Measurements from ENCODE around the gene SLC38A11.
"Not testable (repeated sequence)": the region's sequence is repeated elsewhere in the genome, so short reads cannot be mapped to it uniquely, and the experiment has no call there.

Gene SLC38A11

GRCh38 chr2:164980688-164981087, 25.4 kb upstream of the SLC38A11 start:
- DNase-seq (ENCODE audit: low spot score); H3K27me3 Mint-ChIP-seq (ENCODE audit: low read depth); H3K4me3 Mint-ChIP-seq; H3K4me1 Mint-ChIP-seq (ENCODE audit: low read depth); H3K36me3 Mint-ChIP-seq (ENCODE audit: low read depth); H3K9me3 Mint-ChIP-seq; H3K27ac Mint-ChIP-seq: not testable (repeated sequence)

DNA sequence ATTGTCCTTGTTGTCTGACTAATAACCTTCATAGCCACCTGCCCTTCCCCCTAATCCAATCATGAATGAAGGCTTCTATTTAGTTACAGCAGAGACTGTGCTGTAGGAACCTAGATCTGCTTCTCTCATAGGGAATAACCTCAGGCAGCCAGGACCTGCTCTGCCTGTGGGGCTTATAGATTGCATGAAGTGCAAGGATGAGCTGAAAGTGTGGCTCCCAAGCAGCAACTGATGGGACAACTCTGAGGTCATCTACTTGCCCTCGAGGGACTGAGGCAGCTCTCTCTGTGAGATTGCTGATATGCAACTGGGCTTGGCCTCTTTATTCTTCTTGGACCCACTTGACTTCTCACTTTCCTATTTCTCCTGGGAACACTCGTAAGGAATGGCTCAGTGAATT, 23.8 kb upstream of the SLC38A11 start:
- Mint-ChIP-seq H3K4me3 (no peak overlapping the region), H3K27ac (no peak overlapping the region), H3K36me3 (ENCODE audit: low read depth) (no peaks in the 10 kb centered on the region), H3K9me3 (no peaks in the 10 kb centered on the region), H3K27me3 (ENCODE audit: low read depth) (peaks cover 3% of the 10 kb centered on the region), H3K4me1 (ENCODE audit: low read depth) (peaks cover 3% of the 10 kb centered on the region)
- no peak for DNase-seq (ENCODE audit: low spot score)

- not testable (repeated sequence) for H3K9me3 Mint-ChIP-seq; H3K27me3 Mint-ChIP-seq (ENCODE audit: low read depth); H3K4me3 Mint-ChIP-seq; H3K4me1 Mint-ChIP-seq (ENCODE audit: low read depth); H3K36me3 Mint-ChIP-seq (ENCODE audit: low read depth); H3K27ac Mint-ChIP-seq; DNase-seq (ENCODE audit: low spot score)
These were observed 21.6 kb upstream of the SLC38A11 start for GRCh38 chr2:164976875-164977470.

GRCh38 chr2:164976301-164976700, 21.0 kb upstream of the SLC38A11 start:
- DNase-seq (ENCODE audit: low spot score), result no peak
- H3K27me3 Mint-ChIP-seq (ENCODE audit: low read depth), result no peaks in the 10 kb centered on the region
- H3K9me3 Mint-ChIP-seq, result no peaks in the 10 kb centered on the region
- H3K36me3 Mint-ChIP-seq (ENCODE audit: low read depth), result no peaks in the 10 kb centered on the region
- no peak overlapping the region for H3K27ac Mint-ChIP-seq
- peaks cover 3% of the 10 kb centered on the region for H3K4me1 Mint-ChIP-seq (ENCODE audit: low read depth)
- no peak overlapping the region for H3K4me3 Mint-ChIP-seq

DNA sequence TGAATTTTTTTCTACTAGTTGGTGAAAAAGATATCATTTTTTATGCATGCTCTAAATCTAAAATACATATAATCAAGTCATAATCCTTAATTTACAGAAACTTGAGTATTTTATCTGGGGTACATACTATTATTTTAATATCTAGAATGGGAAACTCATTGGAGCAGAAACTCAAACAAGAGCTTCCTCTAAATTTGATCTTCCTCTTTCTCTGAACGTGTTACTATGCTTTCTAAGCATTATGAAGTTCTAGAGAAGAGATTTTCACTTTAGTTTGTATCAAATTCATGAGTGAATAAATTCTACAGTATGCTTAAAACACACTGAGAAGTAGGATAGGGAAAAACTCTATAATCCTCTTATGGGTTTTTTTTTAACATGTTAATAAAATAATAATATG, 20.6 kb upstream of the SLC38A11 start:
- Mint-ChIP-seq H3K4me1 (ENCODE audit: low read depth) (peaks cover 3% of the 10 kb centered on the region), H3K4me3 (no peak overlapping the region), H3K36me3 (ENCODE audit: low read depth) (no peaks in the 10 kb centered on the region), H3K27ac (no peak overlapping the region), H3K9me3 (no peaks in the 10 kb centered on the region), H3K27me3 (ENCODE audit: low read depth) (no peaks in the 10 kb centered on the region)
- no peak for DNase-seq (ENCODE audit: low spot score)

GRCh38 chr2:164974221-164974620, 18.9 kb upstream of the SLC38A11 start:
- H3K4me1 Mint-ChIP-seq (ENCODE audit: low read depth), result no peaks in the 10 kb centered on the region

DNA sequence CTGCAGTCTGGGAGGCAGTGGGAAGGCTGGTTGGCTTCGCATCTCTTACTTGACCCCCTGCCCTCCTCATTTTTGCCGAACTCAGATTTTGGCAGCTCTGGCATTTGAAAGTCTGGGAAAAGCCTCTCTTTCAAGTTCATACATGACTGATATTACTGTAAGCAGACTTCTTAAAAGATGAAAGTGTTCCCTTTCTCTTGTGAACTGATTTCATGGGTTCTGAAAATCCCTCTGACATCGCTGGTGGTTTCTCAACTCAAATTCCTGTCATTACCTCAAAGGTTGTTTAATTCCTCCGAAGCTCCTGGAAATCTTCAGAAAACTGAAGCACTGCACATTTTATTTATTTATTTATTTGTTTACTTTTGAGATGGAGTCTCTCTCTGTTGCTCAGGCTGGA, 16.9 kb upstream of the SLC38A11 start:
- Mint-ChIP-seq H3K27ac (no peak overlapping the region), H3K4me3 (no peak overlapping the region), H3K9me3 (no peaks in the 10 kb centered on the region), H3K36me3 (ENCODE audit: low read depth) (no peaks in the 10 kb centered on the region), H3K4me1 (ENCODE audit: low read depth) (no peaks in the 10 kb centered on the region), H3K27me3 (ENCODE audit: low read depth) (no peaks in the 10 kb centered on the region)
- DNase-seq (ENCODE audit: low spot score), result no peak

More at GRCh38 chr2:164974221-164974620, 18.9 kb upstream of the SLC38A11 start:
- Mint-ChIP-seq H3K9me3 (no peaks in the 10 kb centered on the region), H3K36me3 (ENCODE audit: low read depth) (no peaks in the 10 kb centered on the region), H3K27me3 (ENCODE audit: low read depth) (no peaks in the 10 kb centered on the region), H3K27ac (no peak overlapping the region), H3K4me3 (no peak overlapping the region)
- DNase-seq (ENCODE audit: low spot score), result no peak

DNA sequence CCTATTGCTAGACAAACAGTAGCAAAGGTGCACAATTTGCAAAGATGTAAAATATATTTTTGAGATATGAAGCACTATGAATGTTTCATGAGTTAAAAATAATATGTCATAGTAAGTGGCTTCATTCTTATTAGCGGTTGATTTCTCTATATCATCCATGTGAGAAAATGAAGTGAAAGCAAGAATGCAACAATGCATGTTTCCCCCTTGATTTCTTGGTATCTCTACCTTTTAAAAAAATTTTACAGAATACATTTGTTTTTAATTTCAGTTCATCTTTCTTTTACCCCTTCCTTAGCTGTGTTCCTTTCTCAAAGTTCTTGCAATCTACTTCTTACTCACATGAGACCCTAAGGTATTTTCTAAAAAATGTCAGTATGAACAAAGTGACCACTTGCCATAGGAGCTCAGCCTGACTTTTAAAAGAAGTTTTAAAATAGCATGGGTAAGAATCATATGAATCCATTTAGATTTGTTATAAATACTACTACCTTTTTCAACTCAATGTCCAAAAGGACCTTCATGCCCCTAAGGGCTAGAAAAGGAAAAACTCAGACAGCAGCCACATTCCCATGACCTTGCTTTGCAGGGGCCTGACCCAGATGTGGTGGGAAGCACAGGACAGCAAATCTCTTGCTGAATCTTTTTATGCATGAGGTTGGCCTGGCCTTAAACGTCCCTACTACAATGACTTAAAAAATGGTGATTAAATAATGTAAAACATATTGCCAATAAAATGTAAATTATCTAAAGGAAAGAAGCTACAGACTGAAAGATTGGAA, 14.8 kb upstream of the SLC38A11 start:
- Mint-ChIP-seq H3K9me3 (no peaks in the 10 kb centered on the region), H3K36me3 (ENCODE audit: low read depth) (no peaks in the 10 kb centered on the region), H3K27ac (no peak overlapping the region), H3K4me1 (ENCODE audit: low read depth) (no peaks in the 10 kb centered on the region), H3K4me3 (no peak overlapping the region), H3K27me3 (ENCODE audit: low read depth) (no peaks in the 10 kb centered on the region)
- no peak for DNase-seq (ENCODE audit: low spot score)

GRCh38 chr2:164967781-164968228, 12.5 kb upstream of the SLC38A11 start:
- Mint-ChIP-seq H3K36me3 (ENCODE audit: low read depth) (no peaks in the 10 kb centered on the region), H3K4me1 (ENCODE audit: low read depth) (no peaks in the 10 kb centered on the region), H3K27me3 (ENCODE audit: low read depth) (no peaks in the 10 kb centered on the region), H3K27ac (no peak overlapping the region), H3K9me3 (no peaks in the 10 kb centered on the region), H3K4me3 (no peak overlapping the region)
- no peak for DNase-seq (ENCODE audit: low spot score)

DNA sequence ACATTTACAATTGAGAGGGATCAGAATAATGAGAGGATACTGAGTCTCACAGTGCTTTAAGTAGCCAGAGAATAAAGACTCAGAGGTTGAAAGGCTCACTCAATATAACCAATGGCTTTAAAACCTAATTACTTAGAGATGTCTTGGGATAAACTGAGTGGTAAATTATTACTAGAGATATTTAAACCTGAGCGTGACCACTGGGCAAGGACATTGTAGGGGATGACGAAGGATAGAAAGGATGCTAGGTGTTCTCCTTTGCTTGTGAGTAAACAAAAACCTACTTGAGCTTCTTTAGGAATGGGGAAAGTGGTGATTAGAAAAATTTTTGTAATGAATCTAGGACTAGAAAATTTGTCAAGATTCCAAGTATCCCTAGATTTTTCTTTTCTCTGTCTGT, 12.0 kb upstream of the SLC38A11 start:
- no peaks in the 10 kb centered on the region for H3K4me1 Mint-ChIP-seq (ENCODE audit: low read depth)
- no peaks in the 10 kb centered on the region for H3K9me3 Mint-ChIP-seq
- no peak overlapping the region for H3K27ac Mint-ChIP-seq

GRCh38 chr2:164964700-164965099, 9.4 kb upstream of the SLC38A11 start:
- H3K36me3 Mint-ChIP-seq (ENCODE audit: low read depth), result no peaks in the 10 kb centered on the region
- H3K27me3 Mint-ChIP-seq (ENCODE audit: low read depth), result no peaks in the 10 kb centered on the region
- H3K27ac Mint-ChIP-seq, result no peak overlapping the region
- no peak overlapping the region for H3K4me3 Mint-ChIP-seq
- DNase-seq (ENCODE audit: low spot score), result no peak
- H3K4me1 Mint-ChIP-seq (ENCODE audit: low read depth), result no peaks in the 10 kb centered on the region
- H3K9me3 Mint-ChIP-seq, result no peaks in the 10 kb centered on the region

More for the DNA sequence above, 12.0 kb upstream of the SLC38A11 start:
- no peak for DNase-seq (ENCODE audit: low spot score)
- H3K4me3 Mint-ChIP-seq, result no peak overlapping the region
- H3K36me3 Mint-ChIP-seq (ENCODE audit: low read depth), result no peaks in the 10 kb centered on the region
- H3K27me3 Mint-ChIP-seq (ENCODE audit: low read depth), result no peaks in the 10 kb centered on the region

GRCh38 chr2:164960159-164960558, 4.8 kb upstream of the SLC38A11 start:
- Mint-ChIP-seq H3K4me1 (ENCODE audit: low read depth) (no peaks in the 10 kb centered on the region), H3K36me3 (ENCODE audit: low read depth) (no peaks in the 10 kb centered on the region), H3K9me3 (no peaks in the 10 kb centered on the region), H3K4me3 (no peak overlapping the region), H3K27ac (no peak overlapping the region), H3K27me3 (ENCODE audit: low read depth) (peaks cover 6% of the 10 kb centered on the region)
- no peak for DNase-seq (ENCODE audit: low spot score)

DNA sequence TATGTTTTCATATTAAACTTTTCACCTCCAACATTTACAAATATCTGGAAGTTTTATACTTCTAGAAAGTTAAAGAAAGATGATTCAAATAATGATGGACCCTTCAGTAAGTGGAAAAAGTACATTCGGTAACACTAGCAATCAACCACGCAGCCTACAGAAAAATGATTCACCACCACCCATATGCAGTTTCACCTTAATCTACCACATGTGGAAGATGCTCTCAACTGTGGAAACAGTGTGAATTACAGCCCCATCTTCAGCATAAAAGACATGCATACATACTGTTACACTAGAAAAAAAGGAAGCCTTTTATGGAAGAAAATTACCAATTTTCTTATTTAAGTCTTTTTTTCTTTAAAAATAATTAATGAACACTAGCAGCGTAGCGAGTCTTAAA, 1.1 kb downstream of the SLC38A11 start:
- peaks cover 20% of the 10 kb centered on the region for H3K27me3 Mint-ChIP-seq (ENCODE audit: low read depth)
- H3K36me3 Mint-ChIP-seq (ENCODE audit: low read depth), result no peaks in the 10 kb centered on the region
- no peaks in the 10 kb centered on the region for H3K9me3 Mint-ChIP-seq

GRCh38 chr2:164953279-164953678, 2.0 kb downstream of the SLC38A11 start:
- Mint-ChIP-seq H3K27ac (no peak overlapping the region), H3K36me3 (ENCODE audit: low read depth) (no peaks in the 10 kb centered on the region), H3K4me3 (no peak overlapping the region), H3K27me3 (ENCODE audit: low read depth) (peaks cover 20% of the 10 kb centered on the region), H3K4me1 (ENCODE audit: low read depth) (peaks cover 5% of the 10 kb centered on the region), H3K9me3 (no peaks in the 10 kb centered on the region)
- no peak for DNase-seq (ENCODE audit: low spot score)

More for the DNA sequence above, 1.1 kb downstream of the SLC38A11 start:
- no peak for DNase-seq (ENCODE audit: low spot score)
- Mint-ChIP-seq H3K27ac (no peak overlapping the region), H3K4me1 (ENCODE audit: low read depth) (no peaks in the 10 kb centered on the region), H3K4me3 (no peak overlapping the region)

Data from T-helper 2 cell treated with Interferon-gamma antibody and Interleukin-4, amounts not matched to agents 5 μg/mL and 100 μg/mL, for 36 hours (primary cell).